Heart right ventricle (tissue), 16 donors: Measurements from ENCODE around the gene HOXA6. TPM values are rescaled to one million over a fixed set of nuclear protein-coding genes. Genes with fewer than 3 reads are reported as not detected.
A peak's percentile ranks its signal among the peaks of the same experiment; 100 is the strongest.

Source experiments
- ATAC-seq, 8 donors: fragments of 200-7000 bp; cut with Tn5 transposase; one replicate each; pipeline ENCODE4 v1.9.1; 2020; ENCODE audit warnings: mild to moderate bottlenecking in 8 of 8, moderate library complexity in 8 of 8, moderate number of reproducible peaks in 1 of 8
- DNase-seq, 2 donors: peaks; one replicate each; pipeline ENCODE4 v3.0.0-alpha.2; 2020
- H3K27ac ChIP-seq, 10 donors: fragments of 200-600 bp; sonication (generic) in 2 of 10; one replicate each; pipeline versions ENCODE4 v1.5.0 to v1.8.0; 2020 to 2022; ENCODE audit warnings: mild to moderate bottlenecking in 3 of 10
- H3K27me3 ChIP-seq, 7 donors: fragments of 200-600 bp; one replicate each; pipeline ENCODE4 v1.8.0; 2021 to 2022; ENCODE audit warnings: mild to moderate bottlenecking in 2 of 7
- H3K36me3 ChIP-seq, 9 donors: fragments of 200-600 bp; sonication (generic) in 1 of 9; one replicate each; pipeline versions ENCODE4 v1.5.0 to v1.8.0; 2020 to 2022; ENCODE audit warnings: mild to moderate bottlenecking in 2 of 9
- H3K4me1 ChIP-seq, 9 donors: fragments of 200-600 bp; sonication (generic) in 1 of 9; one replicate each; pipeline versions ENCODE4 v1.5.0 to v1.8.0; 2020 to 2022; ENCODE audit warnings: mild to moderate bottlenecking in 4 of 9
- H3K4me3 ChIP-seq, 10 donors: fragments of 200-600 bp; sonication (generic) in 2 of 10; one replicate each; pipeline versions ENCODE4 v1.5.0 to v1.8.0; 2020 to 2022; ENCODE audit warnings: mild to moderate bottlenecking in 7 of 10, moderate library complexity in 2 of 10
- H3K9me3 ChIP-seq, 11 donors: fragments of 200-600 bp in 10 of 11; sonication (generic) in 2 of 11; one replicate each; pipeline versions ENCODE4 v1.5.0 to v1.8.0; 2013 to 2022; ENCODE audit warnings: mild to moderate bottlenecking in 2 of 11, control low read depth in 1 of 11, moderate library complexity in 1 of 11
- CTCF ChIP-seq, 9 donors: fragments of 200-600 bp; sonication (generic) in 2 of 9; IDR thresholded peaks; one replicate each; pipeline versions ENCODE4 v1.5.0 to v1.8.0; 2021 to 2022; ENCODE audit warnings: antibody characterized with exemption in 9 of 9, mild to moderate bottlenecking in 5 of 9, moderate library complexity in 1 of 9
- WGBS, 2 donors: extraction: QIAGEN DNeasy Blood & Tissue Kit; methylation state at CpG; one replicate each; pipeline ENCODE4 v1.1.7; 2013; ENCODE audit warnings: inconsistent platforms in 1 of 2; 5-methylcytosine and 5-hydroxymethylcytosine counted together
- intact Hi-C, 10 donors: fragments of 100-400 bp; cut with DNase I; formaldehyde crosslinking; loops; one replicate each; pipeline versions ENCODE4 v1.11.1 to v1.14.2; 2022
- polyA plus RNA-seq, 2 donors: library from polyadenylated mRNA; stranded (reverse); fragments of 200-250 nt; gene quantifications; one replicate each; pipeline ENCODE4 v1.2.3, GENCODE V29; 2013
- total RNA-seq, 10 donors: library from RNA; stranded (reverse); fragmentation: NEBNext Ultra II Directional in 3 of 10; extraction: Animal tissue kit (Norgen Biotek cat#: 25700) in 3 of 10; gene quantifications; one replicate each; pipeline versions ENCODE4 v1.2.1 to v1.2.4, GENCODE V29; 2021 to 2023
- donor health status: Arrhythmogenic right ventricular cardiomyopathy.
- donor health status: ischemic (EF 13 %, LVEDD 7.1; RV severe dilation, severe dysfunction).
- donor health status: healthy with polysubstance abuse.
- donor health status: DM: no; HTN: yes; CAD: no.
- donor health status: DM: no; HTN: no; CAD: no.
- donor health status: ischemic (EF 25% LVEDD 6.9; RV normal size, moderate dysfunction).
- donor health status: ischemic (EF 25% LVEDD 5.7; RV mildly dilated, moderate dysfunction).
- donor health status: healthy.
- donor health status: DM: yes; HTN: yes; CAD: no.
- donor health status: Ischemic cardiomyopathy.
- donor health status: ischemic (EF 35%, LVEDD 5.7; RV mildly dilated, moderate dysfunction).
- donor health status: nonischemic (EF 11% LVEDD 7.7; RV severe dilation, severe dysfunction).
- donor health status: DM: yes; HTN: yes; CAD: no.
- donor health status: PGD.
- donor health status: ischemic (EF 29% LVEDD 5.4; RV normal size, mild dysfunction).
- donor health status: nonischemic (EF 23%, LVEDD 6.1; RV moderate dilation, normal function).

HOXA6 gene
- total and polyA plus RNA-seq, 12 donors: not detected

DNA sequence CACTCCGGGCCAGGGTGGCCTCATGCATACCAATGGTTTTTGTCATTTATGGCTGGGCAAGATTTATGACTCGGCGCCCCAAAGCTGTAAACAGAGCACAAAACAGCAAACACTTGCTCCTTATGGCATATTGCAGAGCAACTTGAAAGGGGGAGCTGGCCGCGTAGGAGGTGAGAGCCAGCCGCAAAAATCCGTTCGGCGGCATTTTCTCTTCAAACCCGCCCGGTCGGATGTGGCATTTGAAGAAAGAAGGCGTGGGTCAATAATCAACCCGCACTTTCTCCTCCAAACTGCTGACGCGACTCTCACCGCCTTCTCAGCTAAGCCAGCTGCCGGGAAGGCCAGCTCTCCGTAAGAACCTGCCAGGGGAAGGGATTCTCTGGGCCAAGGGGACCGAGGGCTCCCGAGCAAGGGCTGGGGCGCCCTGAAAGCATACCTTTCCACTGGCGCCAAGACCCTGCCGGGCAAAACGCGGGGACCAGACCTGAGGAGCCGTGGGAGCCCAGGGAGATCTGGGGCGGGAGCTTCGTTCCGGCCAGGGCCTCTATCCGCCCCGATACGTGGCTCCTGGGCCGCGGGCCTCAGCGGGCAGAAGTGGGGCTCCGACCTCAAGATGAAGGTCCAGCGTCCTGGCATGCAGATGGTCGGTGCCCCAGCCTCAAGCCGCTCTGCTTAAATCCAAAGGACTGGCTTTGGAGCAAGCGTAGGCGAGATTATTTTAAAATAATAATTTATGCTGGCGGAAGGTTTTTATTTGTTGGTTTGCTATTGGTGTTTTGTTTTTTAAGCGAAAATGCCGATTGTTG is 32.1 kb downstream of the HOXA6 start:
- H3K27ac ChIP-seq: peak overlapping the region in 5 of 10 donors; percentile 11 to 82 (median 64)
- DNase-seq: no peak
- no peaks in the 10 kb centered on the region for H3K9me3 ChIP-seq
- no peaks in the 10 kb centered on the region for H3K36me3 ChIP-seq
- peaks cover 18 to 99% (median 98%) of the 10 kb centered on the region in 7 donors for H3K27me3 ChIP-seq
- TF ChIP-seq CTCF (IDR thresholded peaks at IDR 0.05): no peak
- intact Hi-C loops: no loop called here
- peak overlapping the region in 7 of 10 donors; percentile 4 to 42 (median 15) for H3K4me3 ChIP-seq
- WGBS, 2 donors: 6 to 13% methylated on average over 45 of the region's 45 CpGs
- H3K4me1 ChIP-seq: peaks cover 0 to 22% (median 6%) of the 10 kb centered on the region in 9 donors
- no peak for ATAC-seq

DNA sequence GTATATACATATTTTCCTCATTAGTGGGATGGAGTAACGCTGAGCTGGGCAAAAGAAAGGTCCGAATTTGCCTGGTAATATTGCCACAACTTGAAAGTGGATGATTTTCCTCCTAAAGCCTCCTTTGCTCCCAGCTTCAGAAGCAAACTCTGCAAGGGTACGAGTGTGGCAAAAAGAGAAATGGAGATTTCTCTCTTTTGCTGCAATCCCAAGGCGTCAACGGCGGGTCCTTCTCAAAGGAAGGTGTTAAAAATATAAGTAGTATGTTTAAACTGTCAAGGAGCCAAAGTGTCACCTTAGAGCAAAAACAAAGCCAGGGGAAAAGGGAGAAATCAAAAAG is 32.7 kb downstream of the HOXA6 start:
- intact Hi-C loops: no loop called here
- Histone ChIP-seq H3K4me1 (peaks cover 0 to 24% (median 6%) of the 10 kb centered on the region in 9 donors), H3K9me3 (no peaks in the 10 kb centered on the region), H3K27ac (peak overlapping the region in 3 of 10 donors; percentile 11 to 82 (median 64)), H3K36me3 (no peaks in the 10 kb centered on the region), H3K4me3 (peak overlapping the region in 4 of 10 donors; percentile 15 to 42 (median 28)), H3K27me3 (peaks cover 18 to 99% (median 98%) of the 10 kb centered on the region in 7 donors)
- TF ChIP-seq CTCF (IDR thresholded peaks at IDR 0.05): no peak
- no peak for ATAC-seq
- no peak for DNase-seq
- WGBS, 2 donors: 11 to 19% methylated on average over 6 of the region's 6 CpGs

DNA sequence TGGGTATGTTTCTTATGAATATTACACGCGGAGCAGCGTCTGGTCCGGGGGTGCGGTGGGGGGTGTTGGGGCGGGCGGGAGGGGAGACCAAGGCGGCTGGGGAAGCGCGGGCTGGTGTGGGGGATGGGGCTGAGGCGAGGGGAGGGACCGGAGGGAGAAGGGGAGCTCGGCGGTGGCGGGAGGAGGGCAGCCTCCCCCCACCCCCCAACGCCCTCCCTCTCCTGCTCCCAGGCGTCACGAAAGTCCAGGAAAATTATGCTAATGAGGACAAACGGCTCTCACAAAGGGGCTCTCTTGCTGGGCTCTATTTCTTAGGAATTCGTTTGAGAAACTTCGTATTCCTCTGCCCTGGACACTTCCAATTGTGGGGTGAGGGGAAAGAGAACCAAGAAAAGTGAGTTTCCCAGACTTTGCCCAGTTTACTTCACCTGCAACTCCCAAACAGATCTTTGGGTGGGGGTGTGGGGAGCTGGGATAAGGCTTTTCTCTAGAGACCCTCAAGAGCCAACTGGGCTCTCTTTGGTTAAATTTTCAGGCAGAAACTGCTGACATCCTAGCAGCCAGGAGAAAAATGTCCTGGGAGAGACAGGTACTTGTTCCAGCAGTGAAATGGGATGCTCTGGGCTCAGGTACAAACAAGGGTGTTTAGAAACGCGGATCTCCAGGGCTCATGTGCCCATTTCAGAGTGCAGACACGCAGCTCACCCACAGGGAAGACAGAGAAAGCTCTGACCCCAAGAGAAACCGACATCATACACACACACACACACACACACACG is 33.4 kb downstream of the HOXA6 start:
- DNase-seq (no peak), ATAC-seq (no peak)
- peaks cover 0 to 24% (median 6%) of the 10 kb centered on the region in 9 donors for H3K4me1 ChIP-seq
- no peak for TF ChIP-seq CTCF (IDR thresholded peaks at IDR 0.05)
- WGBS, 2 donors: 3 to 11% methylated on average over 14 to 26 of the region's 26 CpGs
- H3K4me3 ChIP-seq: peak overlapping the region in 6 of 10 donors; percentile 7 to 49 (median 27)
- no peaks in the 10 kb centered on the region for H3K9me3 ChIP-seq
- intact Hi-C loops: no loop called here
- no peaks in the 10 kb centered on the region for H3K36me3 ChIP-seq
- H3K27me3 ChIP-seq: peaks cover 18 to 99% (median 98%) of the 10 kb centered on the region in 7 donors
- H3K27ac ChIP-seq: peak overlapping the region in 5 of 10 donors; percentile 1 to 77 (median 70)
